NCI-H2081 treated with DMSO at 0.1 percent for 48 hours (cell line): ENCODE measurements around the gene DENND10.
"Not testable (repeated sequence)": the region's sequence is repeated elsewhere in the genome, so short reads cannot be mapped to it uniquely, and the experiment has no call there.

Experiments
- DNase-seq: peaks from one replicate; lab custom pipeline; 2025; lab: John Stamatoyannopoulos, UW

DENND10 gene

GRCh38 chr10:119167041-119167440 lies 63.1 kb downstream of the DENND10 start:
- DNase-seq: no peak

- no peak for DNase-seq
Observed at GRCh38 chr10:119174109-119174508, 70.2 kb downstream of the DENND10 start.

GRCh38 chr10:119176166-119176565 lies 72.3 kb downstream of the DENND10 start:
- no peak for DNase-seq

GRCh38 chr10:119177708-119178371 lies 73.9 kb downstream of the DENND10 start:
- DNase-seq: no peak

GRCh38 chr10:119178372-119179119 lies 74.6 kb downstream of the DENND10 start, which contains the start of gene PRDX3:
Gene PRDX3, minus strand, starts transcription at chr10:119178812. Its CDS starts 22 bp downstream, at chr10:119178790.
- peak; percentile 40 for DNase-seq

- DNase-seq: not testable (repeated sequence)
Observed at GRCh38 chr10:119180850-119181400, 77.0 kb downstream of the DENND10 start.

- DNase-seq: no peak
Observed at GRCh38 chr10:119183664-119184412, 79.9 kb downstream of the DENND10 start.
